HepG2 (cell line): Measurements from ENCODE around the gene C2CD3. TPM values are rescaled to one million over a fixed set of nuclear protein-coding genes. Genes with fewer than 3 reads are reported as not detected.

ENCODE experiments used
- ATAC-seq: fragments of 200-7000 bp; cut with Tn5 transposase; 3 replicates; pipeline ENCODE4 v1.9.1; 2020; ENCODE audit warnings: mild to moderate bottlenecking, moderate library complexity
- BruUV-seq: library from RNA; stranded (reverse); fragments of 400-500 nt; replicated peaks from 2 replicates; lab custom pipeline; 2021; lab: Mats Ljungman, UMichigan
- CTCF ChIA-PET: fragments of 300-600 bp; formaldehyde crosslinking; extraction: SDS; loops from one replicate; lab custom pipeline; 2021; ENCODE audit warnings: low total read pairs, inconsistent platforms, low intra/inter-chr PET ratio; lab: Yijun Ruan, JAX
- POLR2A ChIA-PET: fragments of 350-600 bp; sonication (Branson Sonifier 250); formaldehyde crosslinking; loops from one replicate; lab custom pipeline; 2020; ENCODE audit warnings: antibody characterized with exemption, inconsistent platforms; lab: Yijun Ruan, JAX
- DNase-seq: peaks from one replicate; pipeline ENCODE4 v3.0.0-alpha.2; 2015; ENCODE audit warnings: low spot score
- FAIRE-seq: peaks from 3 replicates; lab custom pipeline; 2011; peaks lifted over from hg19 to GRCh38; lab: Jason Lieb, UNC
- H2AFZ ChIP-seq: one replicate; pipeline ENCODE4 v1.6.1; 2011; ENCODE audit warnings: low read length, inconsistent platforms
- H3K27ac ChIP-seq: fragments of 300-600 bp; 3 replicates; pipeline ENCODE4 v1.8.0; 2011; ENCODE audit warnings: mixed run types, mild to moderate bottlenecking, mixed read lengths, low read length, inconsistent platforms; ENCODE audit not compliant: insufficient read depth; ENCODE audit errors: extremely low read length
- H3K27me3 ChIP-seq, 2 experiments: fragments of 200-600 bp in 1 of 2; 2 replicates in 1 of 2; 3 replicates in 1 of 2; pipeline versions ENCODE4 v1.6.0 to v1.8.0; 2011; ENCODE audit warnings: low read length in 2 of 2, mild to moderate bottlenecking in 2 of 2, moderate library complexity in 2 of 2, inconsistent platforms in 1 of 2; ENCODE audit not compliant: insufficient read depth in 2 of 2, control insufficient read depth in 1 of 2
- H3K36me3 ChIP-seq, 2 experiments: fragments of 200-600 bp in 1 of 2; replicated peaks in 1 of 2; 2 replicates in 1 of 2; 3 replicates in 1 of 2; pipeline versions ENCODE4 v1.5.1 to v1.8.0; 2011; ENCODE audit warnings: low read length in 2 of 2, inconsistent platforms in 1 of 2; ENCODE audit not compliant: insufficient read depth in 2 of 2, control insufficient read depth in 1 of 2
- H3K4me1 ChIP-seq: 2 replicates; pipeline ENCODE4 v1.5.1; 2012; ENCODE audit warnings: low read length, inconsistent platforms; ENCODE audit not compliant: insufficient read depth
- H3K4me2 ChIP-seq: 2 replicates; pipeline ENCODE4 v1.6.0; 2011; ENCODE audit warnings: low read depth, low read length, inconsistent platforms
- H3K4me3 ChIP-seq, 3 experiments: fragments of 200-600 bp in 1 of 3; sonication (generic), shearing (Covaris generic) in 1 of 3; replicated peaks in 1 of 3; 2 replicates each; pipeline ENCODE4 v1.5.1; 2011 to 2016; ENCODE audit warnings: low read length in 3 of 3, inconsistent platforms in 2 of 3, low read depth in 2 of 3, mild to moderate bottlenecking in 2 of 3, control low read depth in 1 of 3, mixed read lengths in 1 of 3; ENCODE audit not compliant: insufficient read depth in 1 of 3
- H3K79me2 ChIP-seq: one replicate; pipeline ENCODE4 v1.6.1; 2011; ENCODE audit warnings: low read length, inconsistent platforms; ENCODE audit not compliant: insufficient read depth
- H3K9ac ChIP-seq: 2 replicates; pipeline ENCODE4 v1.6.0; 2011; ENCODE audit warnings: mild to moderate bottlenecking, low read depth, low read length, inconsistent platforms; ENCODE audit not compliant: insufficient read depth
- H3K9me3 ChIP-seq: 2 replicates; pipeline ENCODE4 v1.5.1; 2012; ENCODE audit warnings: mild to moderate bottlenecking, low read length
- H4K20me1 ChIP-seq: 2 replicates; pipeline ENCODE4 v1.6.0; 2011; ENCODE audit warnings: inconsistent platforms, mild to moderate bottlenecking, low read length, moderate library complexity; ENCODE audit not compliant: insufficient read depth
- ATF1 ChIP-seq: IDR thresholded peaks from 2 replicates; pipeline ENCODE4 v1.6.1; 2016; ENCODE audit warnings: mild to moderate bottlenecking, control low read depth
- KDM2A ChIP-seq: sonication (generic); formaldehyde crosslinking; IDR thresholded peaks from 2 replicates; pipeline ENCODE4 v1.4.0; 2020; ENCODE audit warnings: low read depth, missing genetic modification reagents, borderline replicate concordance
- KLF13 ChIP-seq: sonication (generic); formaldehyde crosslinking; IDR thresholded peaks from 2 replicates; pipeline ENCODE4 v1.4.0; 2020; ENCODE audit warnings: mild to moderate bottlenecking, missing genetic modification reagents
- PLRG1 ChIP-seq: fragments of 450-650 bp; conservative IDR thresholded peaks from 2 replicates; pipeline ENCODE4 v1.6.1; 2016
- POLR2G ChIP-seq: fragments of 200-400 bp; formaldehyde crosslinking; IDR thresholded peaks from 2 replicates; pipeline ENCODE4 v1.6.1; 2018; ENCODE audit warnings: mild to moderate bottlenecking, low read depth, low read length, moderate library complexity
- RBAK ChIP-seq: sonication (generic); formaldehyde crosslinking; IDR thresholded peaks from 2 replicates; pipeline ENCODE4 v1.5.1; 2020; ENCODE audit warnings: mild to moderate bottlenecking, missing genetic modification reagents
- SMAD9 ChIP-seq: sonication (generic); formaldehyde crosslinking; IDR thresholded peaks from 2 replicates; pipeline ENCODE4 v1.5.1; 2020; ENCODE audit warnings: mild to moderate bottlenecking, missing genetic modification reagents
- SOX6 ChIP-seq, 2 experiments: fragments of 450-650 bp in 1 of 2; sonication (generic) in 1 of 2; formaldehyde crosslinking in 1 of 2; IDR thresholded peaks; 2 replicates each; pipeline versions ENCODE4 v1.4.0 to v1.6.1; 2017 to 2020; ENCODE audit warnings: antibody characterized with exemption in 1 of 2, mild to moderate bottlenecking in 1 of 2, missing genetic modification reagents in 1 of 2
- TMF1 ChIP-seq: sonication (generic); formaldehyde crosslinking; IDR thresholded peaks from 2 replicates; pipeline ENCODE4 v1.8.1; 2022; ENCODE audit warnings: low read depth, missing genetic modification reagents
- TOPORS ChIP-seq: sonication (generic); formaldehyde crosslinking; IDR thresholded peaks from 2 replicates; pipeline ENCODE4 v1.8.0; 2023; ENCODE audit warnings: mild to moderate bottlenecking, missing genetic modification reagents
- ZNF160 ChIP-seq: sonication (generic); formaldehyde crosslinking; IDR thresholded peaks from 2 replicates; pipeline ENCODE4 v1.8.0; 2022; ENCODE audit warnings: mild to moderate bottlenecking, inconsistent platforms, missing genetic modification reagents
- ZNF24 ChIP-seq: fragments of 450-650 bp; IDR thresholded peaks from 2 replicates; pipeline ENCODE4 v1.6.1; 2017; ENCODE audit warnings: antibody characterized with exemption, mild to moderate bottlenecking
- WGBS: methylation state at CpG from one replicate; pipeline ENCODE4 v1.1.6; 2017; ENCODE audit warnings: low lambda C conversion rate; 5-methylcytosine and 5-hydroxymethylcytosine counted together
- in situ Hi-C: cut with HindIII; loops from 2 replicates; pipeline ENCODE4 v1.10.0; 2017; ENCODE audit warnings: low pct_unique_long_range_greater_than_20kb; ENCODE audit not compliant: extremely low pct_ligation_motif_present
- intact Hi-C: fragments of 100-400 bp; cut with micrococcal nuclease; formaldehyde crosslinking; loops from one replicate; pipeline ENCODE4 v1.10.0; 2022; ENCODE audit not compliant: unreplicated experiment
- polyA plus RNA-seq, 8 experiments: library from polyadenylated mRNA; depleted of rRNA in 3 of 8; stranded (reverse) in 7 of 8; unstranded in 1 of 8; fragments of >200 nt; fragmentation: Illumina TruSeq in 4 of 8; extraction: Trizol in 4 of 8; gene quantifications; 2 replicates each; pipeline versions ENCODE4 v1.2.1 to v1.2.3, GENCODE V29; 2011 to 2016; ENCODE audit warnings: low read depth in 4 of 8, missing spikeins in 1 of 8, mixed read lengths in 1 of 8; ENCODE audit not compliant: insufficient read depth in 1 of 8
- total RNA-seq, 5 experiments: library from RNA; depleted of rRNA; stranded (reverse); fragments of >200 nt; fragmentation: Illumina TruSeq; extraction: Trizol; gene quantifications; 2 replicates each; pipeline ENCODE4 v1.2.3, GENCODE V29; 2016; ENCODE audit warnings: low read depth in 1 of 5
- TF ChIP-seq, protein P1 (sequence below), 2 experiments: sonication (generic) in 1 of 2; formaldehyde crosslinking in 1 of 2; IDR thresholded peaks; 2 replicates each; pipeline versions ENCODE4 v1.6.1 to v1.9.0; 2014 to 2022; ENCODE audit warnings: antibody characterized with exemption in 1 of 2, borderline replicate concordance in 1 of 2, inconsistent platforms in 1 of 2, low read depth in 1 of 2, missing genetic modification reagents in 1 of 2
- TF ChIP-seq, protein P2 (sequence below): IDR thresholded peaks from 2 replicates; pipeline ENCODE4 v1.6.1; 2016; ENCODE audit warnings: low read depth

C2CD3 gene
- total and polyA plus RNA-seq, 2 of the 13 experiments (the other 11 are each of a cell fraction or from before 2014, with no cell fraction given): 5.5 to 6.4 TPM

DNA sequence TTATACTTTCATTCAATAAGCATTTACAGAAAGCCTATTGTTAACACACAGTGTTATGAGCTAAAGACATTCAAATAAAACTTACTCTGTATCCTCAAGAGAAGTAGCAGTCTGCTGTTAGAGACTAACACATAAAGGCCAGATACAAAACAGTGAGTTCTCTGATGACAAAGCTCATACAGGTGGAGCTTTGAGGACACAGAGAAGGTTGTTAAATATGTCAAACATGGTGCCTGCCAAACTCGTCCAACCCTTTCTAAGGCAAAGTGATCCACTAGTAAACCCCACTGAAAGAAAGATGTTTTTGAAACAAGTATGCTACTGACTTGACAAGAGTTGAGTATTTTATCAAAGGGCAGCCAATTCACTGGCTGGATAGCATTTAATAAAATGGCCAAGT lies 70.1 kb downstream of the C2CD3 start:
- ChIA-PET POLR2A (no interaction called here), CTCF (no interaction called here)
- Histone ChIP-seq H3K36me3 (peaks cover 2 to 14% of the 10 kb centered on the region in 2 experiments; a peak in 3 of 5 replicates), H3K27me3 (no peaks in the 10 kb centered on the region), H3K9ac (no peak overlapping the region), H3K4me3 (no peak overlapping the region), H3K4me1 (no peaks in the 10 kb centered on the region), H3K79me2 (no peaks in the 10 kb centered on the region), H3K9me3 (no peaks in the 10 kb centered on the region), H4K20me1 (no peaks in the 10 kb centered on the region), H3K27ac (no peak overlapping the region), H2AFZ (no peak overlapping the region), H3K4me2 (no peak overlapping the region)
- intact Hi-C loops: no loop called here
- no peak for TF ChIP-seq RBAK
- no peak for TF ChIP-seq TOPORS (CRISPR knock-in tag)
- TF ChIP-seq POLR2G: no peak
- TF ChIP-seq ZNF24: no peak
- TF ChIP-seq, protein P1, sequence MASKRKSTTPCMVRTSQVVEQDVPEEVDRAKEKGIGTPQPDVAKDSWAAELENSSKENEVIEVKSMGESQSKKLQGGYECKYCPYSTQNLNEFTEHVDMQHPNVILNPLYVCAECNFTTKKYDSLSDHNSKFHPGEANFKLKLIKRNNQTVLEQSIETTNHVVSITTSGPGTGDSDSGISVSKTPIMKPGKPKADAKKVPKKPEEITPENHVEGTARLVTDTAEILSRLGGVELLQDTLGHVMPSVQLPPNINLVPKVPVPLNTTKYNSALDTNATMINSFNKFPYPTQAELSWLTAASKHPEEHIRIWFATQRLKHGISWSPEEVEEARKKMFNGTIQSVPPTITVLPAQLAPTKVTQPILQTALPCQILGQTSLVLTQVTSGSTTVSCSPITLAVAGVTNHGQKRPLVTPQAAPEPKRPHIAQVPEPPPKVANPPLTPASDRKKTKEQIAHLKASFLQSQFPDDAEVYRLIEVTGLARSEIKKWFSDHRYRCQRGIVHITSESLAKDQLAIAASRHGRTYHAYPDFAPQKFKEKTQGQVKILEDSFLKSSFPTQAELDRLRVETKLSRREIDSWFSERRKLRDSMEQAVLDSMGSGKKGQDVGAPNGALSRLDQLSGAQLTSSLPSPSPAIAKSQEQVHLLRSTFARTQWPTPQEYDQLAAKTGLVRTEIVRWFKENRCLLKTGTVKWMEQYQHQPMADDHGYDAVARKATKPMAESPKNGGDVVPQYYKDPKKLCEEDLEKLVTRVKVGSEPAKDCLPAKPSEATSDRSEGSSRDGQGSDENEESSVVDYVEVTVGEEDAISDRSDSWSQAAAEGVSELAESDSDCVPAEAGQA (IDR thresholded peaks at IDR 0.05; ENCODE audit: low read depth): no peak
- TF ChIP-seq, protein P1 (CRISPR knock-in tag; IDR thresholded peaks at IDR 0.05; ENCODE audit: borderline replicate concordance): no peak
- TF ChIP-seq ZNF160: no peak
- TF ChIP-seq KDM2A (CRISPR knock-in tag): no peak
- TF ChIP-seq KLF13 (CRISPR knock-in tag): no peak
- TF ChIP-seq, protein P2, sequence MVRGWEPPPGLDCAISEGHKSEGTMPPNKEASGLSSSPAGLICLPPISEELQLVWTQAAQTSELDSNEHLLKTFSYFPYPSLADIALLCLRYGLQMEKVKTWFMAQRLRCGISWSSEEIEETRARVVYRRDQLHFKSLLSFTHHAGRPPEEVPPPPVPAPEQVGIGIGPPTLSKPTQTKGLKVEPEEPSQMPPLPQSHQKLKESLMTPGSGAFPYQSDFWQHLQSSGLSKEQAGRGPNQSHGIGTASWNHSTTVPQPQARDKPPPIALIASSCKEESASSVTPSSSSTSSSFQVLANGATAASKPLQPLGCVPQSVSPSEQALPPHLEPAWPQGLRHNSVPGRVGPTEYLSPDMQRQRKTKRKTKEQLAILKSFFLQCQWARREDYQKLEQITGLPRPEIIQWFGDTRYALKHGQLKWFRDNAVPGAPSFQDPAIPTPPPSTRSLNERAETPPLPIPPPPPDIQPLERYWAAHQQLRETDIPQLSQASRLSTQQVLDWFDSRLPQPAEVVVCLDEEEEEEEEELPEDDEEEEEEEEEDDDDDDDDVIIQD: no peak
- TF ChIP-seq SOX6 (IDR thresholded peaks at IDR 0.05): no peak
- no peak for TF ChIP-seq SOX6 (CRISPR knock-in tag; IDR thresholded peaks at IDR 0.05)
- no peak for TF ChIP-seq PLRG1
- TF ChIP-seq SMAD9 (CRISPR knock-in tag): no peak
- no peak for TF ChIP-seq TMF1 (CRISPR knock-in tag)
- TF ChIP-seq ATF1: no peak
- FAIRE-seq (no peak), ATAC-seq (no peak), DNase-seq (no peak)
- 100% methylated on average over 1 of the region's 1 CpG for WGBS
- in situ Hi-C loops: no loop called here
- no TSS peak for BruUV-seq
